HG03439 (cell line): Measurements from ENCODE around the gene LRRC42.
"Not testable (repeated sequence)": the region's sequence is repeated elsewhere in the genome, so short reads cannot be mapped to it uniquely, and the experiment has no call there.

ENCODE experiments used
- ATAC-seq: cut with Tn5 transposase; IDR thresholded peaks from one replicate; pipeline ENCODE4 v1.9.1; 2021; ENCODE audit warnings: mild to moderate bottlenecking, moderate library complexity; ENCODE audit not compliant: unreplicated experiment

The LRRC42 gene

DNA sequence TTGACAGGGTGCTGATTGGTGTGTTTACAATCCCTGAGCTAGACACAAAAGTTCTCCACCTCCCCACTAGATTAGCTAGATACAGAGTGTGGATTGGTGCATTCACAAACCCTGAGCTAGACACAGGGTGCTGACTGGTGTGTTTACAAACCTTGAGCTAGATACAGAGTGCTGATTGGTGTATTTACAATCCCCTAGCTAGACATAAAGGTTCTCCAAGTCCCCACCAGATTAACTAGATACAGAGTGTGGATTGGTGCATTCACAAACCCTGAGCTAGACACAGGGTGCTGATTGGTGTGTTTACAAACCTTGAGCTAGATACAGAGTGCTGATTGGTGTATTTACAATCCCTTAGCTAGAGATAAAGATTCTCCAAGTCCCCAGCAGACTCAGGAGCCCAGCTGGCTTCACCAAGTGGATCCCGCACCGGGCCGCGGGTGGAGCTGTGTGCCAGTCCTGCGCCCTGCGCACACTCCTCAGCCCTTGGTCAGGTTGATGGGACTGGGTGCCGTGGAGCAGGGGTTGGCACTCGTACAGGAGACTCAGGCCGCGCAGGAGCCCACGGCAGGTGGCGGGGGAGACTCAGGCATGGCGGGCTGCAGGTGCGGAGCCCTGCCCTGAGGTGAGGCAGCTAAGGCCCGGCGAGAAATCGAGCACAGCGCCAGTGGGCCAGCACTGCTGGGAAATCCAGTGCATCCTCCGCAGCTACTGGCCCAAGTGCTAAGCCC, 57.8 kb downstream of the LRRC42 start:
- not testable (repeated sequence) for ATAC-seq

DNA sequence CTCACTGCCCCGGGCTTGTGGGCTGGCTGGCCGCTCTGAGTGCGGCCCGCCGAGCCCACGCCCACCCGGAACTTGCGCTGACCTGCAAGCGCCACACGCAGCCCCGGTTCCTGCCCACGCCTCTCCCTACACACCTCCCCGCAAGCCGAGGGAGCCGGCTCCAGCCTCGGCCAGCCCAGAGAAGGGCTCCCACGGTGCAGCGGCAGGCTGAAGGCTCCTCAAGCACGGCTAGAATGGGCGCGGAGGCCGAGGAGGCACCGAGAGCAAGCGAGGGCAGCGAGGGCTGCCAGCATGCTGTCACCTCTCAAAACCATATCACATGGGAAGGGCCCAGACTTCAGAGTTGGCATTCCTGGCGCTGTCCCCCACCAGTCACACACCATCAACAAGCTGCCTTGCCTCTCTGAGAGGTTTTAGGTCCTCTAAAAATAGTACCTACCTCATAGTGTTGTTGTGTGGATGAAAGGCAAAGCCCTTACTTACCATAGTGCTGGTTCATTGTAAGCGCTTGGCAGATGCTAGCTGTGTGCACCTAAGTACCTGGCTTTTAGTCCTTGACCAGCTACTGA, 58.4 kb downstream of the LRRC42 start:
- ATAC-seq: no peak

DNA sequence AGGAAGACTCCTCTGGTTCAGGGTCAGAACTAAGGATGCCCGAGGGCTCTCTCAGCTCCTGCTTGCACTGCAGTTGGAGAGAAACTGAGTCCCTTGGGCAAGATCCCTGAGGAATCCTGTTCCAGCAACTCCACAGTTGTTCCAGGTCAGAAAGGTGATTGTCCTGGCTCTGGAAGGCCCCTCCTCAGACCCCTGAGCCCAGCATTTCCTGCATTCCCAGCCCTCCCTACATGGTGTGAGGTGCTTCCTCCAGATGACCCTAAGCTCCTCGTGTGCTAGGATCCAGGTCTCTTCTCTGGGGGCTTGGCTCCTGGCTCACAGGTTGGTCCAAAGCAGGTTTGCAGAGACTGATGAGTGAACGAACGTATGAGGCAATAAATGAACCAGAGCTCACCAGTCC, 60.4 kb downstream of the LRRC42 start:
- ATAC-seq: no peak

DNA sequence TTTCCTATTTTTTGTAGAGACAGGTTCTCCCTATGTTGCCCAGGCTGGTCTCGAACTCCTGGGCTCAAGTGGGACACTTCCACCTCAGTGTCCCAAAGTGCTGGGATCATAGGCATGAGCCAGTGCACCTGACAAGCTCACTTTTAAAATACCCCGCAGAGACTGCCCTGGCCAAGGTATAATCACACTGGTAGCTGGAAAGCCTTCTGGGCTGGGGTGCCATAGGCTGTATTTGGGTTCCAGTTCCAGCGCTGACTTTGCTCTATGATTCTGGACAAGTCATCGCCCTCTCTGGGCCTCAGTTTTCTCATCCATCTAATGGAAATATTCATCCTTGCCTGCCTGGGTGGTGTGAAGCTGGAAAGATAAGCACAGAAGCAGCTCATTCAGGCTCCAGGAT, 61.5 kb downstream of the LRRC42 start:
- no peak for ATAC-seq

DNA sequence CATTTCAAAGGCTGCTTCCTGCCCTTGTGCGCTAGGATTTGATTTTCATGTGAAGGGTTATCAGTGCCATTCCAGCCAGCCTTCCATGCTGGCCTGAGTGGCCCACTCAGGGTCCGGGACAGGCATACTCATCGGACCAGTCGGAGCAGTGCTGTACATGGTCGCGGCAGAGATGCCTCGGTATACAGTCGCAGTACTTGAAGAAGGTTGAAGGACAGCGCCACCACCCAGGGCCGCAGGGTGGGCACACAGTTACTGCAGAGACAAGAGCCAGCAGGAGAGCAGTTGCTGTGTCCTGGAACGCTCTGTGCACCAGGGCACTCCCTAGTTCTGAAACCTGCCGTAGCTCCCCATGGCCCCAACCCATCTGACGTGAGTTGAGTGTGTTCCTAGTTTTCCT, 62.7 kb downstream of the LRRC42 start:
- no peak for ATAC-seq

DNA sequence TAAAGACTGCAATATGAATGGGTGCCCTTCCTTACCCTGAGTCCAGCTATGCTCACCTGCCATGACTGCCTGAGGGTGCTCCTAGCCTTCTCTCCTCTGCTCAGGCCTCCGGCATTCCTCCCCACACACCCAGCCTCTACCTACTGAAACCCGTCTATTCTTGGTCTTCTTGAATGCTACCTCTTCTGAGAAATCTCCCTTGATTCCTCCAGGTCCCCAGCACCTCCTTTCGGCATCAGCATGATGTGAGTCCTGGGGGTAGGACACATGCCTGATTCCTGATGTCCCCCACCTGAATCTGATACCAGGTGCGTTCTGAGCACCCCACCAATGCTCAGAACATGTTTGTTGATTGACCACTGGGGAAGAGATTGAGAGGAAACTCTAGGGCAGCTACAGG, 63.3 kb downstream of the LRRC42 start:
- no peak for ATAC-seq

DNA sequence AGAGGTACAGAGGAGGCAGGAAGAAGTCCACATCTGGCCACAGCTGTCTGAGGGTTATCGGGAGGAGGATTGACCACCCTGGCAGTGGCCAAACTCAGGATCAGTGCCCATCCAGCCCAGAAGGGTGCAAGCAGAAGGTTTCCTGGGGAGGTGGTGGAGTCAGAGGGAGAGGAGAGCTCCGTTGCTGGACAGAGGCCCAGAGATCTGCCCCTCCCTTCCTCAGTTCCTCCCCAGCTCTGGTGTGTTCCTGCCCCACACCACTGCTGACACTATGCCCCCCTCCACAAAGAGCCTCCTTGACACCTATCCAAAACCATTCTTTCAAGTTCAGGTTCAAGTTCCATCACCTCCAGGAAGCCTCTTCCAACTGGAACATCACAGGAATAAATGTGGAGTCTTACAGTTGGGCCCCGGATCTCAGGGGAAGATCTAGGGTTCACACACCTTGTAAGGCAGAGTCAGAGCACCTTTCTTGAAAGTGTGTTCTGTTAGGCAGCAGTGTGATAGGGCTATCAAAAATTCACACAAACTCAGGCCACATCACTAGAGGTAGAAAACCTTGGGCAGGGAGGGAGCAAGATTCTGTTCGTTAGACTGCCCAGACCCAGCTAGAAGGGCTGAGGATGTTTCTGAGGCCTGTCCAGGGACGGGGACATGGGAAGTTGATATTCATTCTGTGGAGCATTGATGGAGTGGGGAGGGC, 64.4 kb downstream of the LRRC42 start:
- no peak for ATAC-seq

DNA sequence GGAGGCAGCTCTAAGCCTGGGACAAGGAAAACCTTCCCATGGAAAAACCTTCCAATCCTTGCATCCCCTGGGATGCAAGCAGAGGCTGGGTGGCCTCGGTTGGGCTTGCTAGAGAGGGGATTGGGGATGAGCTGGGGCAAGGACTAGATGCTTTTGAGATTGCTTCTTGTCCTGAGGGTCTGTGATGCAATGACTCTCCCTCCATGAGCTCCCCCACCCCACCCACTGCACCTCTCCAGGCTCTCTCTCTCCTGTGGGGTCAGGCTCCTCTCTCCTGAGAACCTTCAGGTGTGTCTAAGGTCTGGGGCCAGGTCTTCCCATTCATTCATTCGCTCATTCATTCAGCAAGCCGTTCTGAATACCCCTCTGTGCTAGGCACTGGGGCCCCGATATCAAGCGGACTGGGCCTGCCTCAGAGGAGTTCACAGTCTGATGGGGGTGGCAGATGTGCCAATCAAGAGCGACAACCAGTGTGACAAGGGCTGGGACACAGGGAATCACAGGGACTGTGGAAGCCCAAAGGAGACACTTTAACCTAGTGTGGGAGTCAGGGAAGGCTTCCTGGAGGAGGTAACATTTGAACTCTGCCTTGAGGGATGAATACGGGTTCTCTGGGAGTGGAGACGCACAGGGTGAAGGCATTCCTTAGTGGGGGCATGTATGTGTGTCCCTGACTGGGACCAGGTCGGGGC, 65.3 kb downstream of the LRRC42 start:
- ATAC-seq: no peak

DNA sequence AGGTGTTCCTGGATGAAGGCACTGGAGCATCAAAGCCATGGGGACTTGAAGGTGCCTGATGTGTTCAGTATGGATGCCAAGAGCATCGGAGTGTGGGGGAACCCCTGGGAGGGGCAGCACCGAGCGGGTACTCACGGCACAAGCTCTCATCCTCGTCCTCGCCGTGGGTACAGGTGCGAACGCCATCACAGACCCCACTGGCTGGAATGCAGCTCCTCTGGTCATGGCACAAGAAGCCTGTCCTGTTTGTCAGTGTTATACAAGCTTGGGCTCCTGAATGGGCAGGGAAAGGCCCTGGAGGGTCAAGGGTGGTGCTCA, 65.8 kb downstream of the LRRC42 start:
- ATAC-seq: no peak

DNA sequence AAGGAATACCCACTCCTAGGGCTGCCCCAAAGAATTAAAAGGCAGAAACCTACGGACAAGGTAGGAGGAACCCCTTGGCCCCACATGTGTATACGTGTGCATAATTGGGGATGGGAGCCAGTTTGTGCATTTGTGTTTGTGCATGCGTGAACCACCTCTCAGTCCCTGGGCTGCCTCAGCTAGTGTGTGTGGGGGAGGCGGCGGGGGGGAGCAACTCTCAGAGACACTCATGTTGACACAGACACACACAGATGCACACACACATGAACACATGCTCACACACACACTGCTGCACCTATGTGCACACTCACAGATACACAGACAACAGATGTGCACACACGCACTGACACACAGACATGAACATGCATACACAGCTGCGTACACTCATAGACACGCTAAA, 66.7 kb downstream of the LRRC42 start:
- ATAC-seq: no peak

DNA sequence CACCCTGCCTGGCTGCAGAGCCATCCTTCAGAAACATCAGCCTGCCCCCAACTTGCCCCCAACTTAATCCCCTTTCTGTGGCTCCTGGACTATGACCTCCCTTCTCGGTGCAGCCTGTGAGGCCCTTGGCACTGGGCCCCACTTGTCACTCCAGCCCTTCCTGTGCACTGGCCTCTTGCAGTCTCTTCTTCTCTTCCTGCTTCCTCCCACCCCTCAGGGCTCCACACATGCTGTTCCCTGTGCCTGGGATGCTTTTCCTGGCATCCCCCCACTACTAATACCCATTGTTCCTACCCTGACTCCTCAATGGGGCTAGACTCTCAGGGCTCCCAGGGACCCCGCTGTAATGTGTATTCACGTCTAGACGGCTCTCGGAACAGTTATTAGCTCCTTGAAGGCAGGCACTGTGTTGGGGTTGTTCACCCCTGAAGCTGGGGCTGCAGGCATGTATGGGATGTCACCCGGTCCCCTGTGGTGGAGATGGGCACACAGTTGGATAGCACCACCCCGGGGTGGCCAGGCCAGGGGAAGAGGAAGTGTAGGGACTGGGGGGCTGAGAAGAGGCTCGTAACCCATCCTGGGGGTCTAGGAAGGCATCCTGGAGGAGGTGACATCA, 67.4 kb downstream of the LRRC42 start:
- no peak for ATAC-seq

DNA sequence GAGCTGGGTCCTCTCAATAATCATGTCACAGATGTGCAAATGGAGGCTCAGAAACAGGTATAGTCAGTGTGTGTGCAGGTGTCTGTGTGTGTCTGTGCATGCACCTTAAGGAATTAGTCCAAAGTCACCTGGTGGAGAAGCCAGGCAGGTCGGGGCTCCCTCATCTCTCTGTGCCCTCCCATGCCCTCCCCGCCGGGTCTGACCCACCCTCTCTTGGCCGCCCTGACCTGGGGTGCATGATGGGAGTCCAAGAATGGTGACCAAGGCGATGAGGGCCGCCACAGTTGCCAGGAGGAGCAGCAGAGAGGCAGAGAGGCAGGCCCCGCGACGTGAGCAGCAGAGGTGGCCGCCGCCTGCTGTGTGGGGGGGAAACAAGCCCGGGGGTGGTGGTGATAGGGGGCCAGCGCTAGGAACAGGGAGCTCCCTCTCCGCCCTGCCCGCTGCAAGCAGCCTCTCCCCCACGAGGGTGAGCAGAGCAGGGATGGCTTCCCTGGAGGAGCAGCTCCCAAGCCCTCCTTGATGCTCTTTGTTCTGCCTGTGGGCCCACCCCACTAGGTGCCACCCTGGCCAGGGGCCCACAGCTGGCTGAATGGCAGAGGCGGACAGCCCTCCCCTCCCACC, 68.0 kb downstream of the LRRC42 start:
- ATAC-seq: no peak

DNA sequence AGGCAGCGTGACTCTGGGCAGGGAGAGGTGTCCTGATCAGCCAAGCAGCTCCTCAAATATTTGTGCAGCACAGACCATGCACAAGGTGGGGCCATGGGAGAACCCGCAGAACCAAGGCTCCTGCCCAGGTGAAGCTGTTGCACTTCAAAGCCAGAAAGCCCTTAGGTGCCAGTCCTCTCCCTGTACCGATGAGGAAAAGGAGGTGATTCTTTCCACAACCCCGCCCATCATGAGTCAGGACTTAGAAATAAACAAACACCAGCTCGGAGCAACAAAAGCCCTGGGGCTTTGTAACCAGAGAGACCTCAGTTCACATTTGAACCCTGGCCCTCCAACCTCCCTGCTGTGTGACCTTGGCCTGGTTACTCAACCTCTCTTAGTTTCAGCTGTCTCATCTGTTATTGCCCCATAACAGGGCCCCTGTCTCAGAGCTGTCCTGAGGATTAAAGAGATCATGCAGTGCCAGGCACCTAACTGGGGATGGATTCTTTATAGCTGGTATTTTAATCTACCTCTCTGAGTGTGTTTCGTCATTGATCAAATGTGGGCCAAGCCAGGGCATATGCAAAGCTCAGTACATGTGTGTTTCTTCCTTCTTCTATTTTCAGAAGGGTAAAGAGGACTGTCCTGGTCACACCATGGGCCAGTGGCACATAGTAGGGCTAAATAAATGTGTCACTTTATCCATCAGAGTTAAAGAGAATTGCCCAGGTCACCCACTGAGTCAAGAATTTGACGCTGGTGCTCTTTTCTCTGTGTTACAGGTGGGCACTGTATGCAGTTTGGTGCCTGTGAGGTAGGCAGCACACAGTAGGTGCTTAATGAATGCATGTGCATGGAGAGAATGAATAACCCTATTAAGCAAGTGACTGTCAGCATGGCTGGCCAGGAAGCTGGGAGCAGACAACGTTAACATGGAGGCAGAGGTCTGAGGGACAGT, 70.5 kb downstream of the LRRC42 start:
- no peak for ATAC-seq
